HL-60 (cell line): ENCODE results near the gene TMEM179.

ENCODE experiments used
- DNase-seq, 2 experiments: peaks; one replicate each; pipeline ENCODE4 v3.0.0-alpha.2; 2010 to 2020; ENCODE audit warnings: low read depth in 1 of 2, low spot score in 1 of 2
- H3K27ac ChIP-seq: fragments of 250-450 bp; sonication (Bioruptor Pico); replicated peaks from 2 replicates; pipeline ENCODE4 v1.5.1; 2020; ENCODE audit warnings: mild to moderate bottlenecking, moderate library complexity
- H3K27me3 ChIP-seq: fragments of 250-450 bp; sonication (Bioruptor Pico); 2 replicates; pipeline ENCODE4 v1.5.1; 2021; ENCODE audit warnings: mild to moderate bottlenecking, moderate library complexity; ENCODE audit not compliant: insufficient read depth, poor library complexity, severe bottlenecking
- H3K4me3 ChIP-seq: replicated peaks from 2 replicates; pipeline ENCODE4 v1.5.1; 2011; ENCODE audit warnings: mild to moderate bottlenecking, control low read depth, low read length; ENCODE audit not compliant: insufficient read depth
- GABPA ChIP-seq: IDR thresholded peaks from 2 replicates; pipeline ENCODE4 v1.6.1; 2012; ENCODE audit warnings: low read depth
- POLR2AphosphoS5 ChIP-seq: IDR thresholded peaks from 2 replicates; pipeline ENCODE4 v1.6.1; 2012; ENCODE audit warnings: low read depth
- REST ChIP-seq: IDR thresholded peaks from 2 replicates; pipeline ENCODE4 v1.6.1; 2012; ENCODE audit warnings: low read depth; ENCODE audit not compliant: insufficient replicate concordance
- SPI1 ChIP-seq: IDR thresholded peaks from 2 replicates; pipeline ENCODE4 v1.6.1; 2012; ENCODE audit warnings: low read depth, mild to moderate bottlenecking, borderline replicate concordance
- TF ChIP-seq, protein P1 (sequence below): IDR thresholded peaks from one replicate; pipeline ENCODE4 v1.5.1; 2011; ENCODE audit warnings: low read length, control low read depth, inconsistent platforms; ENCODE audit not compliant: insufficient read depth

The TMEM179 gene

GRCh38 chr14:104558231-104559027 is 46.1 kb downstream of the TMEM179 start:
- Histone ChIP-seq H3K4me3 (no peak overlapping the region), H3K27ac (no peak overlapping the region), H3K27me3 (peaks cover 8% of the 10 kb centered on the region)
- TF ChIP-seq REST (no peak), GABPA (no peak), POLR2AphosphoS5 (no peak), SPI1 (no peak)
- TF ChIP-seq, protein P1, sequence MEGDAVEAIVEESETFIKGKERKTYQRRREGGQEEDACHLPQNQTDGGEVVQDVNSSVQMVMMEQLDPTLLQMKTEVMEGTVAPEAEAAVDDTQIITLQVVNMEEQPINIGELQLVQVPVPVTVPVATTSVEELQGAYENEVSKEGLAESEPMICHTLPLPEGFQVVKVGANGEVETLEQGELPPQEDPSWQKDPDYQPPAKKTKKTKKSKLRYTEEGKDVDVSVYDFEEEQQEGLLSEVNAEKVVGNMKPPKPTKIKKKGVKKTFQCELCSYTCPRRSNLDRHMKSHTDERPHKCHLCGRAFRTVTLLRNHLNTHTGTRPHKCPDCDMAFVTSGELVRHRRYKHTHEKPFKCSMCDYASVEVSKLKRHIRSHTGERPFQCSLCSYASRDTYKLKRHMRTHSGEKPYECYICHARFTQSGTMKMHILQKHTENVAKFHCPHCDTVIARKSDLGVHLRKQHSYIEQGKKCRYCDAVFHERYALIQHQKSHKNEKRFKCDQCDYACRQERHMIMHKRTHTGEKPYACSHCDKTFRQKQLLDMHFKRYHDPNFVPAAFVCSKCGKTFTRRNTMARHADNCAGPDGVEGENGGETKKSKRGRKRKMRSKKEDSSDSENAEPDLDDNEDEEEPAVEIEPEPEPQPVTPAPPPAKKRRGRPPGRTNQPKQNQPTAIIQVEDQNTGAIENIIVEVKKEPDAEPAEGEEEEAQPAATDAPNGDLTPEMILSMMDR, result no peak
- DNase-seq, result no peak

DNA sequence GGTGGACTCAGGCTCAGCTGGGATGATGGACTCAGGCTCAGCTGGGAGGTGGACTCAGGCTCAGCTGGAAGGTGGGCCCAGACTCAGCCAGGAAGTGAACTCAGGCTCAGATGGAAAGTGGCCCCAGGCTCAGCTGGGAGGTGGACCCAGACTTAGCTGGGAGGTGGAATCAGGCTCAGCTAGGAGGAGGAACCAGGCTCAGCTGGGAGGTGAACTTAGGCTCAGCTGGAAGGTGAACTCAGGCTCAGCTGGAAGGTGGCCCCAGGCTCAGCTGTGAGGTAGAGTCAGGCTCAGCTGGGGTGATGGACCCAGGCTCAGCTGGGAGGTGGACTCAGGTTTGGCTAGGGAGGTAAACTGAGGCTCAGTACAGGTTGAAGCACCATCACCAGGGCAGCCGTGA is 46.8 kb downstream of the TMEM179 start:
- TF ChIP-seq GABPA (no peak), REST (no peak), SPI1 (no peak), POLR2AphosphoS5 (no peak)
- TF ChIP-seq, protein P1, result no peak
- H3K27ac ChIP-seq, result no peak overlapping the region
- H3K4me3 ChIP-seq, result no peak overlapping the region
- DNase-seq, result no peak
- H3K27me3 ChIP-seq, result peaks cover 6% of the 10 kb centered on the region

- no peak overlapping the region for H3K27ac ChIP-seq
- H3K4me3 ChIP-seq, result no peak overlapping the region
- no peak for TF ChIP-seq SPI1
- no peak for TF ChIP-seq POLR2AphosphoS5
- no peak for TF ChIP-seq GABPA
- no peak for TF ChIP-seq REST
- TF ChIP-seq, protein P1, result no peak
- H3K27me3 ChIP-seq, result peaks cover 6% of the 10 kb centered on the region
- DNase-seq, result no peak
These were observed 47.5 kb downstream of the TMEM179 start for GRCh38 chr14:104557086-104557485.
